Measurements from ENCODE around the gene SYT15B. TPM values are rescaled to one million over a fixed set of nuclear protein-coding genes. Genes with fewer than 3 reads are reported as not detected.
"Not testable (repeated sequence)": the region's sequence is repeated elsewhere in the genome, so short reads cannot be mapped to it uniquely, and the experiment has no call there.

SYT15B gene
- polyA plus RNA-seq (ENCODE audit: insufficient read length in 12 of 12) = 1 to 10 TPM in 3 of 12 donors, under 1 TPM in 8, not detected in 1; 0.19 to 4.0 (median 0.66) TPM
- long read RNA-seq, donor 1 = 0 reads
- long read RNA-seq, donor 2 = 0 reads
- long read RNA-seq, donor 3 = 0 reads
- long read RNA-seq, donor 4 = 0 reads
- long read RNA-seq, donor 5 = 0 reads
- long read RNA-seq, donor 6 = 0 reads
- long read RNA-seq, donor 7 = 0 reads
- long read RNA-seq, donor 8 = 0 reads
- long read RNA-seq, donor 9 = 0 reads
- long read RNA-seq, donor 10 = 0 reads
- long read RNA-seq, donor 11 = 0 reads

DNA sequence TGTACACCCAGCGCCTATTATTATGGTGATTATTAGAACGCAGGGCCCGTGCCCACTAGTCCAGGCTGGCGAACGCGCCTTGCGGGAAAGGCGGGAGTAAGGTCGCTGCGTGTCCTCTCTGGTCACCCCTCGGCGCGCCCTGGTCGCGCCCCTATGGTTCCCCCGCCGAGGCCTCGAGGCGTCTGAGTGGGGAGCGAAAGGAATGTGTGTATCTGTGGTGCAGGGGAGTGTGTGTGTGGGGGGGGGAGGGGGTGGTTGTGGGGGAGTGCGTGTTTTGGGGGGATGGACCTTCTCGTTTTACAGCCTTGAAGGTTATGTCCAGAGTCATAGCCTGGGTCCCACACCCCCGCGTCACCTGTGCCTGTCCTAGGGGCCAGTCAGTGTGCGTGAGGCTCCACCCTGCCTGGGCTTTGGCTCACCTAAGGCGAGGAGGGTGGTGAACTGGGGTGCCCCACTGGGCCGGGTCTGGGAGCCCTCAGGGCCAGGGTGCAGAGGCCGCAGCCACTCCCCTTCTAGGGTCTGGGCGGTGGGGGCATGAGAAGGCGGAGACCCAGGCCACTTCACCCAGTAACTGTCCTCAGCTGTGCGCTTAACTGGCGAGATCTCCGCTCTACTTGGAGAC is at the start of gene SYT15B:
Gene SYT15B (minus strand): TSS at position 39 of the 622 bp plus-strand sequence. CDS start 952 bp downstream, outside the sequence.
- not testable (repeated sequence) for DNase-seq

GRCh38 chr10:47779590-47779989 is 16.2 kb upstream of the SYT15B start:
- not testable (repeated sequence) for DNase-seq

GRCh38 chr10:47775361-47776231 is 12.2 kb upstream of the SYT15B start:
- DNase-seq = peak; percentile 7

GRCh38 chr10:47770745-47771144 is 7.4 kb upstream of the SYT15B start:
- not testable (repeated sequence) for DNase-seq

DNA sequence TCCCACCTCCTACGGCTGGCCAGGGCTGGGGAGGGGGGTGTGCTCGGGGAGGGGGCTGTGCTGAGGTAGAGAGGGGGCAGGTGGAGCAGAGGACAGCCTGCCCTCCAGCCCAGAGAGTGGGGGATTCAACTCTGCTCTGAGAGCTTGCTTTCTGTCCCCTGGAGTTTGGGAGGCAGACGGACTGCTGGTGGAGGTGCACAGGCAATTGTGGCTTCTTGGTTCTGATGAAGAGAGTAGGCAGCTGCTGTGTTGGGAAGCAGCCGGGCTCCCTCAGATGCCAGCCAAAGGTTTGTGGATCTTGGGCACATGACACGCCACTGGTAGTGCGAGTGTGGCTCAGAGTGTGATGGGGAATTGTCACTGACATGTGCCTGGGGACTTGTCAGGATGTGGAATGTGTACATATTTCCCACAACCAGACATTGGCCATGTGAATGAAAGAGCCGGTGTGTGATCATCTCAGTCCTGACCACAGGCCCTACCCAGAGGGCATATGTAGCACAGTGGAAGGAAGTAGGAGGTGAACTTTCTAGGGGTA is 5.3 kb upstream of the SYT15B start:
- DNase-seq = not testable (repeated sequence)

DNA sequence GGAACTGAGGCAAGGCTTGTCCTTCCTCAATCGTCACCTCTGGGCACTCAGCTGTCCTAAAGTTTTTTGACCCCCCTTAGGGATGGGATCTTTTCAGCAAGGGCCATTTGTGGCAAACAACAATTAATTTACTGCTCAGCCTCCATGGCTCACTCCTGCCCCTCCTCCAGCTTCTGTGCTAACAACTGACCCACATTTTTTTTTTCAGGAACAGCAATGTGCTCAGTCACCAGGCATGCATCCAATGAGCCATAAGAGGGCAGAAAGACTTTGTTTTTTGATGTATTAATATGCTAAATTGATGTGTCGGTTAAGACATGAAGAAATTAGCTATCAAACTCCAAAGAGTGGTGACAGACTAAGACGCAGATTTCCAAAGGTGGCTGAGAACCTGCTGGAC is 4.7 kb upstream of the SYT15B start:
- not testable (repeated sequence) for DNase-seq

GRCh38 chr10:47767236-47767635 is 3.8 kb upstream of the SYT15B start:
- not testable (repeated sequence) for DNase-seq

DNA sequence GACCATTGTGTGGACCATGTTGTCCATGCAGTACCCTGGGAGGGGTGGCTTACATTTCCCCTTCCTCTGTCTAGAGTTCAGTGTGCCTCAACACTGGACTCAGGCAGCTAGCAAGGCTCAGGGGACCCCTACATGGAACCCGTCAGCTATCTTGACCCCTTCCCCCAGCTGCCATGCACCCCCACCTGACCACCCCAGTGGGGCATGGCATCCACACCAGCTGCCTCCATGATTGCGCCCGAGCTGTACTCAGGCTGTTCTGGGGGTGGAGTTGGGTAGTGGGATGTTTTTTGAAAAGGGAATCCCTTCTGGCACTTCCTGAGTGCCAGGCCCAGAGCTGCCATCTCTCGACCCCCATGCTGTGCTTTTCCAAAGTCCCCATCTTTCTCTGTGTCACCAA is 1.8 kb upstream of the SYT15B start:
- DNase-seq = not testable (repeated sequence)

- DNase-seq = not testable (repeated sequence)
These were observed 478 bp downstream of the SYT15B start for GRCh38 chr10:47762674-47763553.

DNA sequence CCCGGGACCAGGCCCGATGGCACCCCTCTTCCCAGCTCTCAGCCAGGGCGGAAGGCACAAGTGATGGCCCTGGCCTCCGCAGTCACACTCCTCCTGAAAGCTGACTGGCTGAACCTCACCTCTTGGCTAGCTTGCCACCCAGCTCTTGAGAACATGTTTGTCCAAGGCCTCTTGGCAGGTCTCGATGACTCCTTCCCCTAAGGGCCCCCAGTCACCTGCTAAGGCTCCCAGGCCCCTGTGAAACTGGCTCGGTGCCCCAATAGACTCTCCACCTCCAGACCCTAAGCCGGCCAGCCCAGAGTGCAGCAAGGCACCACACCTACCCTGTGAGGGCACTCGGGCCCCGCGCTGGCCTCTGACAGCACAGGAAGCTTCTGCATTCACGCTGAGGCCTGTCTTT is 4.5 kb downstream of the SYT15B start:
- not testable (repeated sequence) for DNase-seq

- DNase-seq = not testable (repeated sequence)
These were observed 7.2 kb downstream of the SYT15B start for GRCh38 chr10:47756169-47756568.

GRCh38 chr10:47753871-47754270 is 9.5 kb downstream of the SYT15B start:
- not testable (repeated sequence) for DNase-seq

GRCh38 chr10:47753176-47753575 is 10.2 kb downstream of the SYT15B start:
- not testable (repeated sequence) for DNase-seq

DNA sequence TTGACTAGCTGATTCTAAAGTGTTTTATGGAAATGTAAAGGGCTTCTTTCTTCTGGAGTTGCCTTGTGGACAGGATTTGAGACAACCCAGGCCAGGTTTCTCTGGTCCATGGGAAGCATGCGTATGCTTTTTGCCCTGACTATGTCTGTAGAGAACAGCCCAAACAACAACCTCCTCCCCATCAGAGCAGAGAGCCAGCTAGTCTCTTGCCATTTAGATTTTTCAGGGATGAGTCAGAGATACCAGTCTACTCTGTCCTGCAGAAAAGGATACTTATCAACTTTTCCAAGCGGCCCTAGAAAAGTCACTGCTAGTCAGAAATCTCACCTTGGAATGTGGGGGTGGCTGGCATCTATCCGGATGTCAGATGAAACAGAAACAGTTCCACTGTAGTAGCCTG is 11.6 kb downstream of the SYT15B start:
- DNase-seq = not testable (repeated sequence)

GRCh38 chr10:47750360-47750759 is 13.0 kb downstream of the SYT15B start:
- not testable (repeated sequence) for DNase-seq

- peak; percentile 57 for DNase-seq
These were observed 16.5 kb downstream of the SYT15B start for GRCh38 chr10:47746780-47747376.

DNA sequence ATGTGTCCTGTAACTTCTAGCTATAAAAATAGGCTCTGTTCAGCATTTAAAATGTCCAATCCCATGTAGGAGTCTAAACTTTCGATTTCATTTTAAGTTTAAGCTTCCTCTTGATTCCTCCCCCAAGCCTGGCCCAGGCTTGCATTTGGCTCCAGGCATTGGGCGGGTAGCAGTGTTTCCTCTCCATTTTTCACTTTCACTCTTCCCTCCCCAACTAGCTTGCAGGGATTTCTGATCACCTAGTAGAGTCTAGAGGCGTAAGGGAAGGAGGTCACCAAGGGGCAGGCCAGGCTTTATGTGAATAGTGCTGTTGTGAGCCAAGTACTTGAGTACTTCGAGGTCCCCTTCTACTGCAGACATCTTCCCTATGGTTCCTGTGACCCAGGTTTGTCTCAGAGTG is 18.5 kb downstream of the SYT15B start:
- not testable (repeated sequence) for DNase-seq

- peak; percentile 27 for DNase-seq
These were observed 19.5 kb downstream of the SYT15B start for GRCh38 chr10:47743611-47744550.

DNA sequence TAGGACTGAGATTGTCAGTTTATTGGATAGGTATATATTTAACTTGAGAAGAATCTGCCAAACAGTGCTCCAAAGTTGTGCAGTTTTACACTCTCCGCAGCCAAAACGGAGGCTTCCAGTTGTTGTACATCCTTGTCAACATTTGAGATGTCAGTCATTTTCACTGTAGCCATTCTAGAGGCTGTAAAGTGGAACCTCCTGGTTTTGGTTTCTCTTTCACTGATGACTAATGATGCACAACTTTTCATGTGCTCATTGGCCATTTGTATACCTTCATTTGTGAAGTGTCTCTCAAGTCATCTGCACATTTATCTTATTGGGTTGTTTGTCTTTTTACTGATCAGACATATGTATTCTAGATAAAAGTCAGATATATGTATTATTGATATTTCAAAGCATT is 22.5 kb downstream of the SYT15B start:
- not testable (repeated sequence) for DNase-seq
